Upper lobe of left lung (tissue), 6 donors: ENCODE results near the gene RECQL5. TPM values are rescaled to one million over a fixed set of nuclear protein-coding genes. Genes with fewer than 3 reads are reported as not detected.

Experiments
- ATAC-seq, 2 donors: fragments of 200-7000 bp; cut with Tn5 transposase; one replicate each; pipeline ENCODE4 v1.9.1; 2022; ENCODE audit warnings: mild to moderate bottlenecking in 2 of 2, moderate library complexity in 2 of 2; ENCODE audit not compliant: low FRiP score in 2 of 2
- DNase-seq, 2 donors: peaks; one replicate each; pipeline ENCODE4 v3.0.0-alpha.2; 2019 to 2020
- H3K27ac ChIP-seq, 4 donors: fragments of 200-600 bp; sonication (generic); one replicate each; pipeline ENCODE4 v1.5.1; 2016 to 2019
- H3K27me3 ChIP-seq, 4 donors: fragments of 200-600 bp; sonication (generic); one replicate each; pipeline ENCODE4 v1.5.1; 2017 to 2019
- H3K36me3 ChIP-seq, 4 donors: fragments of 200-600 bp; sonication (generic); one replicate each; pipeline ENCODE4 v1.5.1; 2016 to 2019
- H3K4me1 ChIP-seq, 4 donors: fragments of 200-600 bp; sonication (generic); one replicate each; pipeline ENCODE4 v1.5.1; 2018 to 2019
- H3K4me3 ChIP-seq, 4 donors: fragments of 200-600 bp; sonication (generic); one replicate each; pipeline ENCODE4 v1.5.1; 2017 to 2019; ENCODE audit warnings: mild to moderate bottlenecking in 2 of 4, moderate library complexity in 1 of 4
- H3K9me3 ChIP-seq, 4 donors: fragments of 200-600 bp; sonication (generic); one replicate each; pipeline ENCODE4 v1.5.1; 2018 to 2019
- EP300 ChIP-seq, 4 donors: sonication (generic); formaldehyde crosslinking; IDR thresholded peaks; one replicate each; pipeline ENCODE4 v1.5.1; 2017; ENCODE audit warnings: antibody characterized with exemption in 4 of 4, control low read depth in 2 of 4
- POLR2A ChIP-seq, 4 donors: fragments of 450-650 bp; IDR thresholded peaks; one replicate each; pipeline ENCODE4 v1.5.1; 2016 to 2017; ENCODE audit warnings: antibody characterized with exemption in 4 of 4, mild to moderate bottlenecking in 2 of 4
- POLR2AphosphoS5 ChIP-seq, 2 donors: sonication (generic); formaldehyde crosslinking; IDR thresholded peaks; one replicate each; pipeline ENCODE4 v1.5.1; 2017; ENCODE audit warnings: antibody characterized with exemption in 2 of 2
- WGBS, 2 donors: methylation state at CpG; one replicate each; pipeline ENCODE4 v1.1.5; 2017 to 2018; 5-methylcytosine and 5-hydroxymethylcytosine counted together
- total RNA-seq, 6 donors: library from RNA; depleted of rRNA in 4 of 6; stranded (reverse); fragments of >200 nt in 4 of 6; gene quantifications; one replicate each; pipeline versions ENCODE4 v1.1.0 to v1.2.1, GENCODE V29; 2016 to 2021
- TF ChIP-seq, protein P1 (sequence below), 6 experiments: fragments of 450-650 bp in 4 of 6; fragments of 200-600 bp in 2 of 6; sonication (generic) in 2 of 6; IDR thresholded peaks; one replicate each; pipeline ENCODE4 v1.5.1; 2016 to 2019; ENCODE audit warnings: antibody characterized with exemption in 6 of 6
- donor health status: DM: no; HTN: no; CAD: no; lungs with moderate emphysema.
- donor health status: DM: no; HTN: yes; CAD: no; lungs with severe emphysema.

Gene RECQL5
- total RNA-seq, 6 donors from 2014 or later: 11.4 to 97.4 (median 41.4) TPM

GRCh38 chr17:75614006-75614405 is 52.9 kb downstream of the RECQL5 start:
- TF ChIP-seq EP300 (IDR thresholded peaks at IDR 0.05) (no peak), POLR2AphosphoS5 (IDR thresholded peaks at IDR 0.05) (no peak), POLR2A (IDR thresholded peaks at IDR 0.05) (no peak)
- TF ChIP-seq, protein P1, sequence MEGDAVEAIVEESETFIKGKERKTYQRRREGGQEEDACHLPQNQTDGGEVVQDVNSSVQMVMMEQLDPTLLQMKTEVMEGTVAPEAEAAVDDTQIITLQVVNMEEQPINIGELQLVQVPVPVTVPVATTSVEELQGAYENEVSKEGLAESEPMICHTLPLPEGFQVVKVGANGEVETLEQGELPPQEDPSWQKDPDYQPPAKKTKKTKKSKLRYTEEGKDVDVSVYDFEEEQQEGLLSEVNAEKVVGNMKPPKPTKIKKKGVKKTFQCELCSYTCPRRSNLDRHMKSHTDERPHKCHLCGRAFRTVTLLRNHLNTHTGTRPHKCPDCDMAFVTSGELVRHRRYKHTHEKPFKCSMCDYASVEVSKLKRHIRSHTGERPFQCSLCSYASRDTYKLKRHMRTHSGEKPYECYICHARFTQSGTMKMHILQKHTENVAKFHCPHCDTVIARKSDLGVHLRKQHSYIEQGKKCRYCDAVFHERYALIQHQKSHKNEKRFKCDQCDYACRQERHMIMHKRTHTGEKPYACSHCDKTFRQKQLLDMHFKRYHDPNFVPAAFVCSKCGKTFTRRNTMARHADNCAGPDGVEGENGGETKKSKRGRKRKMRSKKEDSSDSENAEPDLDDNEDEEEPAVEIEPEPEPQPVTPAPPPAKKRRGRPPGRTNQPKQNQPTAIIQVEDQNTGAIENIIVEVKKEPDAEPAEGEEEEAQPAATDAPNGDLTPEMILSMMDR (IDR thresholded peaks at IDR 0.05): no peak
- DNase-seq: peak in 1 of 2 donors; percentile 67
- ATAC-seq: no peak
- Histone ChIP-seq H3K27ac (no peak overlapping the region), H3K4me3 (no peak overlapping the region), H3K27me3 (no peaks in the 10 kb centered on the region), H3K9me3 (no peaks in the 10 kb centered on the region), H3K36me3 (peaks cover 3 to 89% (median 71%) of the 10 kb centered on the region in 4 donors), H3K4me1 (no peaks in the 10 kb centered on the region)
- WGBS, 2 donors: 90 to 94% methylated on average over 2 to 8 of the region's 12 CpGs

- ATAC-seq (no peak), DNase-seq (peak in 1 of 2 donors; percentile 75)
- 89 to 90% methylated on average over 2 to 16 of the region's 27 CpGs for WGBS, 2 donors
- TF ChIP-seq, protein P1 (IDR thresholded peaks at IDR 0.05): no peak
- TF ChIP-seq POLR2A (IDR thresholded peaks at IDR 0.05) (no peak), EP300 (IDR thresholded peaks at IDR 0.05) (no peak), POLR2AphosphoS5 (IDR thresholded peaks at IDR 0.05) (no peak)
- H3K27ac ChIP-seq: no peak overlapping the region
- H3K9me3 ChIP-seq: no peaks in the 10 kb centered on the region
- H3K4me1 ChIP-seq: no peaks in the 10 kb centered on the region
- H3K27me3 ChIP-seq: no peaks in the 10 kb centered on the region
- H3K4me3 ChIP-seq: no peak overlapping the region
- peaks cover 2 to 80% (median 66%) of the 10 kb centered on the region in 4 donors for H3K36me3 ChIP-seq
Observed at GRCh38 chr17:75612906-75613626, 53.9 kb downstream of the RECQL5 start.

GRCh38 chr17:75611851-75612429 is 55.0 kb downstream of the RECQL5 start:
- Histone ChIP-seq H3K4me1 (no peaks in the 10 kb centered on the region), H3K27ac (no peak overlapping the region), H3K36me3 (peaks cover 0 to 73% (median 56%) of the 10 kb centered on the region in 4 donors), H3K4me3 (no peak overlapping the region), H3K27me3 (no peaks in the 10 kb centered on the region), H3K9me3 (no peaks in the 10 kb centered on the region)
- DNase-seq: peak in 1 of 2 donors; percentile 69
- WGBS, 2 donors: 93 to 94% methylated on average over 20 of the region's 20 CpGs
- TF ChIP-seq EP300 (IDR thresholded peaks at IDR 0.05) (no peak), POLR2A (IDR thresholded peaks at IDR 0.05) (no peak), POLR2AphosphoS5 (IDR thresholded peaks at IDR 0.05) (no peak)
- TF ChIP-seq, protein P1 (IDR thresholded peaks at IDR 0.05): no peak
- no peak for ATAC-seq

GRCh38 chr17:75610103-75610984 is 56.6 kb downstream of the RECQL5 start:
- Histone ChIP-seq H3K4me1 (no peaks in the 10 kb centered on the region), H3K4me3 (no peak overlapping the region), H3K36me3 (peaks cover 0 to 60% (median 41%) of the 10 kb centered on the region in 4 donors), H3K27me3 (no peaks in the 10 kb centered on the region), H3K9me3 (no peaks in the 10 kb centered on the region), H3K27ac (no peak overlapping the region)
- DNase-seq (peak in 1 of 2 donors; percentile 64), ATAC-seq (no peak)
- TF ChIP-seq POLR2AphosphoS5 (IDR thresholded peaks at IDR 0.05) (no peak), POLR2A (IDR thresholded peaks at IDR 0.05) (no peak), EP300 (IDR thresholded peaks at IDR 0.05) (no peak)
- TF ChIP-seq, protein P1 (IDR thresholded peaks at IDR 0.05): no peak
- WGBS, 2 donors: 89 to 92% methylated on average over 24 to 25 of the region's 25 CpGs
